KOPT-K1 (cell line): Measurements from ENCODE around the gene VAV2.

Experiments used
- H3K27ac ChIP-seq: fragments of 200-600 bp; sonication (generic); 2 replicates; pipeline ENCODE4 v1.5.1; 2016; ENCODE audit warnings: antibody characterized with exemption, mild to moderate bottlenecking, low read depth, low read length; ENCODE audit not compliant: poor library complexity, severe bottlenecking
- H3K36me3 ChIP-seq: fragments of 200-600 bp; sonication (generic); 2 replicates; pipeline ENCODE4 v1.5.1; 2017; ENCODE audit warnings: antibody characterized with exemption, mild to moderate bottlenecking, low read length, moderate library complexity; ENCODE audit not compliant: insufficient read depth
- H3K9me3 ChIP-seq: fragments of 200-600 bp; sonication (generic); 2 replicates; pipeline ENCODE4 v1.5.1; 2017; ENCODE audit warnings: antibody characterized with exemption, low read length, mild to moderate bottlenecking; ENCODE audit not compliant: insufficient read depth, poor library complexity, severe bottlenecking

Gene VAV2

GRCh38 chr9:133951265-133951664, 40.9 kb downstream of the VAV2 start:
- Histone ChIP-seq H3K36me3 (no peaks in the 10 kb centered on the region), H3K27ac (no peak overlapping the region), H3K9me3 (no peaks in the 10 kb centered on the region)

- H3K9me3 ChIP-seq = no peaks in the 10 kb centered on the region
- H3K27ac ChIP-seq = no peak overlapping the region
- no peaks in the 10 kb centered on the region for H3K36me3 ChIP-seq
These were observed 41.5 kb downstream of the VAV2 start for GRCh38 chr9:133950629-133951111.

- Histone ChIP-seq H3K27ac (no peak overlapping the region), H3K9me3 (no peaks in the 10 kb centered on the region), H3K36me3 (no peaks in the 10 kb centered on the region)
These were observed 41.9 kb downstream of the VAV2 start for GRCh38 chr9:133950192-133950591.

- Histone ChIP-seq H3K9me3 (no peaks in the 10 kb centered on the region), H3K36me3 (no peaks in the 10 kb centered on the region), H3K27ac (no peak overlapping the region)
These were observed 42.5 kb downstream of the VAV2 start for GRCh38 chr9:133949486-133950061.

- Histone ChIP-seq H3K36me3 (no peaks in the 10 kb centered on the region), H3K9me3 (no peaks in the 10 kb centered on the region), H3K27ac (no peak overlapping the region)
These were observed 43.3 kb downstream of the VAV2 start for GRCh38 chr9:133948561-133949485.

GRCh38 chr9:133948131-133948530, 44.0 kb downstream of the VAV2 start:
- Histone ChIP-seq H3K9me3 (no peaks in the 10 kb centered on the region), H3K27ac (no peak overlapping the region), H3K36me3 (no peaks in the 10 kb centered on the region)

GRCh38 chr9:133946840-133947486, 45.2 kb downstream of the VAV2 start:
- Histone ChIP-seq H3K27ac (no peak overlapping the region), H3K36me3 (no peaks in the 10 kb centered on the region), H3K9me3 (no peaks in the 10 kb centered on the region)

GRCh38 chr9:133945977-133946753, 46.0 kb downstream of the VAV2 start:
- no peaks in the 10 kb centered on the region for H3K9me3 ChIP-seq
- no peak overlapping the region for H3K27ac ChIP-seq
- H3K36me3 ChIP-seq = no peaks in the 10 kb centered on the region

- Histone ChIP-seq H3K36me3 (no peaks in the 10 kb centered on the region), H3K27ac (no peak overlapping the region), H3K9me3 (no peaks in the 10 kb centered on the region)
These were observed 46.7 kb downstream of the VAV2 start for GRCh38 chr9:133945314-133945975.

GRCh38 chr9:133944746-133945135, 47.4 kb downstream of the VAV2 start:
- Histone ChIP-seq H3K36me3 (no peaks in the 10 kb centered on the region), H3K27ac (no peak overlapping the region), H3K9me3 (no peaks in the 10 kb centered on the region)

- Histone ChIP-seq H3K9me3 (no peaks in the 10 kb centered on the region), H3K27ac (no peak overlapping the region), H3K36me3 (no peaks in the 10 kb centered on the region)
These were observed 48.1 kb downstream of the VAV2 start for GRCh38 chr9:133943781-133944745.

- Histone ChIP-seq H3K9me3 (no peaks in the 10 kb centered on the region), H3K36me3 (no peaks in the 10 kb centered on the region), H3K27ac (no peak overlapping the region)
These were observed 48.9 kb downstream of the VAV2 start for GRCh38 chr9:133943036-133943780.
